ENCODE results near the gene OSBPL5.

The OSBPL5 gene, protein sequence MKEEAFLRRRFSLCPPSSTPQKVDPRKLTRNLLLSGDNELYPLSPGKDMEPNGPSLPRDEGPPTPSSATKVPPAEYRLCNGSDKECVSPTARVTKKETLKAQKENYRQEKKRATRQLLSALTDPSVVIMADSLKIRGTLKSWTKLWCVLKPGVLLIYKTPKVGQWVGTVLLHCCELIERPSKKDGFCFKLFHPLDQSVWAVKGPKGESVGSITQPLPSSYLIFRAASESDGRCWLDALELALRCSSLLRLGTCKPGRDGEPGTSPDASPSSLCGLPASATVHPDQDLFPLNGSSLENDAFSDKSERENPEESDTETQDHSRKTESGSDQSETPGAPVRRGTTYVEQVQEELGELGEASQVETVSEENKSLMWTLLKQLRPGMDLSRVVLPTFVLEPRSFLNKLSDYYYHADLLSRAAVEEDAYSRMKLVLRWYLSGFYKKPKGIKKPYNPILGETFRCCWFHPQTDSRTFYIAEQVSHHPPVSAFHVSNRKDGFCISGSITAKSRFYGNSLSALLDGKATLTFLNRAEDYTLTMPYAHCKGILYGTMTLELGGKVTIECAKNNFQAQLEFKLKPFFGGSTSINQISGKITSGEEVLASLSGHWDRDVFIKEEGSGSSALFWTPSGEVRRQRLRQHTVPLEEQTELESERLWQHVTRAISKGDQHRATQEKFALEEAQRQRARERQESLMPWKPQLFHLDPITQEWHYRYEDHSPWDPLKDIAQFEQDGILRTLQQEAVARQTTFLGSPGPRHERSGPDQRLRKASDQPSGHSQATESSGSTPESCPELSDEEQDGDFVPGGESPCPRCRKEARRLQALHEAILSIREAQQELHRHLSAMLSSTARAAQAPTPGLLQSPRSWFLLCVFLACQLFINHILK

DNA sequence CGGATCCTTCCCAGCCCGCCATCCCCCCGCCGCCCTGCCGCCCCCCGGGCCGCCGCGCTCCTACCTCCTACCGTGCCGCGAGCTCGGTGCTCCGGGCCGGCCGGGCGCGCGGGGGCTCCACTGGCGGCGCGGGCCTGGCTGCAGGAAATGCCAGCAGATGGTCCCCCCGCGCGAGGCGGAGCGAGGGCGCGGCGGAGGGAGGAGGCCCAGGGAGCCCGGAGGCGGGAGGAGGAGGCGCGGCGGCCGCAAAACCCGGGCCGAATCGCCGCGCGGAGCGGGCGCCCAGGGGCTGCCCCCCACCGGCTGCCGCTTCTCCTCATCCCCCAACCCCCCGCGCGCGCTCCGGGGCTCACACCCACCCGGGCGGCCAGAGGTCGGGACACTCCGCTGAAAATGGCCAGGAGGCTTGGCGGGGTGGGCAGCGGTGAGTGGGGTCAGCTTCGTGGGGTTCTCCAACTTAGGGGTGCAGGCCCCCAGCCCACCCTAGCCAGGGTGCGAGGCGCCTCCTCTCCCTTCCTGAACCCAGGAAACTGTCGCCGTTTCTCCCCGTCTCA, at the start of gene OSBPL5:
Gene OSBPL5, minus strand, starts transcription at position 159 of the 554 bp plus-strand sequence. CDS start 36,162 bp downstream, outside the sequence.
- DNase-seq: peak; percentile 84

DNA sequence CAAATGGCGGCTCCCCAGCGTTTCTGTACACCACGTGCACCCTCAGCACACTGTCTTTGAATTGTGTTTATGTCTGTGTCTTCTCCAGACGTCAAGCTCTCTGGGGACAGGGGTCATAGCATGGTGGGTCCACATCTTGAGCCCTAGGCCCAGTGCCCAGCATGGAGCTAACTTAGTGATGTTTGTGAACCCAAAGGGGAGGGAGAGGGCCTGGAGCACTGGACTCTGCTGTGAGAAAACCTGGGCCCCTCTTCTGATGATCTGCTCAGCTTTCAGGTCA, 49.2 kb upstream of the OSBPL5 start:
- no peak for DNase-seq

DNA sequence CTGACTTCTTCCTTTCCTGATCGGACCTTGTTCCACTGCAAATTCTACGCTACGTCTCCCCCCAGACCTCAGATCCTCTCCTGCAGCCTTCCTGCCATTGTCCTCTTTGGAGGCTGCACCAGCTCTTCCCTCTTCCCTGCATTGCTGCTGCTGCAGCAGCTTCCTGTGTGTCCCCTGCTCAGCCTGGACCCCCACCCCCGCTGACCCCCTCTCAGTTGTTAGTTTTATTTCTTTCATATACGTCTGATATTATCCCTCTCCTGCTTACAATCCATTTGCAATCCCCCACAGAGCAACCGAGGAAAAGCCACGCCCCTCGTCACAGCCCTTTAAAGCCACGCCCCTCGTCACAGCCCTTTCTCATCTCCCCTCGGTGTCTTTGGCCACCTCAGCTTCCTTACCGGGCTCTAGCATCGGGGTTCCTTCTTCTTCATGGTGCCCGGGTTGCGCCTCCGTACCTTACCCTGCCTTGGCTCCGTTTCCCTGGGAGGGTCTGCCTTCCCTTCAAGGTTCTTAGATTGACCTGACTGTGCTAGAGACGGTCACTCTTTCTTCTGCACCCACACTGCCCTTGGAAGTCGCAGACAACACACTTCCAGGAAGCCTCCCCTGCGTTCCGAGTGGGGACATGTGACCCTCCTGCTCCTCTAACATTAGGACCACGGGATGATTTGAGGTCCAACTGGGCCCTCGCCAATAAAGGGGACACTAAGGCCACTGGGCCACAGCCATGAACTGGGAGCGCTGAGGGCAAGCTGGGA, 48.7 kb upstream of the OSBPL5 start:
- DNase-seq: peak; percentile 13

DNA sequence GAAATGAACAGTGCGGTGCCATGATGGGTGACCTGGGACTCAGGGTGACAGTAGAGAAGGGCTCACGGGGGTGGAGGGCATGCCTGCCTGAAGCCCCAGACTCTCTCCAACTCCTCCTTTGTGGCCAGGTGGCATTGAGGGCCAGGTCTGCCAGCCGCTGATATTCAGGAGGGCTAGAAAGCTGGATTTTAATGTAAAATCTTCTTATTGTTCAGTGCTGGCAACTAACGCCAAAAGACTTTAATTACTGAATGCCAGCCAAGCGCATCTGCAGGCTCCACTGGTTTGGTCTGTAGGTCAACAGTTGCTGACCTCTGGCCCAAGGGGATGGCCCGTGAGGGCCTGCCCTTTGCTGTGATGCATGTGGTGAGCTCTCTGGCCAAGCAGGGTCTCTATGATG, 43.2 kb upstream of the OSBPL5 start:
- DNase-seq: no peak

DNA sequence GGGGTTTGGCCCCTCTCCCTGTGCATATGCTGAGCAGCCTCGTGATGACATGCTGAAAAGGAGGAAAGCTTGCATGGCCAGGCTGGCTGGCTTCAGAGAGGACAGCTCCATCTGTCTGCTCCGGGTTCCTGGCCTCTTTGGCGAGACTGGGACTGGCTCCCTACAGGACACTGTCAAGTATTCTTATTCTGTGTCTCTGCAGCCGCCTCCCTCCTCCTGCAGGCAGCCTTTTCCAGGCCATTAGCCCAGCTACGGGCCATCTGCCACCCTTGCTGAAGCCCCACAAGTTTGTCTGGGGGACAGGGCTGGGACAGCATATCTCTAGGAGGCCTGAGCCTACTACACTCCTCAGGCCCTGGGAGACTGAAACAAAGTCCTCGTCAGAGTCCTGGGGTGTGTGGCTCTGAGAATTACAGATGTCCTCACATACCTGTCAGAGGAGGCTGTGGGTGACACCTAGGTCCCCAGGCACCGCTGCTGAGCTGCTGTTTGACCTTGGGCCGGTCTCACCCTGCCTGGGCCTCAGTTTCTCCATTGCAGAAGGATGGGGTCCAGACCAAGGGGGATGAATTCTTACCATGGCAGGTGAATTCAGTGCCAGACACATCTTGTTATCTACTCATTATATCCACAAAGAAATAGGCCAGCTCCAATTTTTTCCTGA, 42.5 kb upstream of the OSBPL5 start:
- DNase-seq: no peak

DNA sequence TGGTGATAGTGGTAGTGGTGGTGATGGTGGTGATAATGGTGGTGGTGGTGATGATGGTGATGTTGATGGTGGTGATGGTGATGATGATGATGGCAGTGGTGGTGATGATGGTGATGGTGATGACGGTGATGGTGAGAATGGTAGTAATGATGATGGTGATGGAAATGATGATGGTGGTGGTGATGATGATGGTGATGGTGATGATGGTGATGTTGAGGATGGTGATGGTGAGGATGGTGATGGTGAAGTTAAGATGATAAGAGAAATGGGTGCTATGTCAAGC, 41.8 kb upstream of the OSBPL5 start:
- DNase-seq: no peak

DNA sequence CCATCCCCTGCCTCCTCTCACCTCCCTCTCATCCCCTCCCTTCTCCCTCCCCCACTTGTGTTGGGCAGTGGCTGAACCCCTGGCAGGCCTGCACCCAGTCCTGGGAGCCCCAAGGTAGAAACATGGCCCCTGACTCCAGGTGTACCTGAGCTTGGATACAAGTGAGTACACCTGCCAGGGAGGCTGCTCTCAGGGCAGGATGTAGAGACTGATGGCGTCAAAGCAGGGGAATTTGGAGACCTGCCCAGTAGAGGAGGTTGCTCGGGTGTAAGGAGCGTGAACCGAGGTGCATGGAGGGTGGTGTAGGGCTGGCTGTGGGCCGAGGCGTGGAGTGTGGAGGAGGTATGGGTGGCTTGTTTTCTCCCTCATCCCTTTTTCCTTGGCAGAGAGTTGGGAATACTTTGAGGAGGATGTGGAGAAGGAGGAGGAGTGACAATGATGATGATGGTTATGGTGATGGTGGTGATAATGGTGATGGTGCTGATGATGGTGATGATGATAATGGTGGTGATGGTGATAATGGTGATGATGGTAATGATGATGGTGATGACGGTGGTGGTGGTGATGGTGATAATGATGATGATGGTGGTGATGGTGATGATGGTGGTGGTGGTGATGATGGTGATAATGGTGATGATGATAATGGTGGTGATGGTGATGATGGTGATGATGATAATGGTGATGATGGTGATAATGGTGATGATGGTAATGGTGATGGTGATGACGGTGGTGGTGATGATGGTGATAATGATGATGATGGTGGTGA, 41.2 kb upstream of the OSBPL5 start:
- no peak for DNase-seq

DNA sequence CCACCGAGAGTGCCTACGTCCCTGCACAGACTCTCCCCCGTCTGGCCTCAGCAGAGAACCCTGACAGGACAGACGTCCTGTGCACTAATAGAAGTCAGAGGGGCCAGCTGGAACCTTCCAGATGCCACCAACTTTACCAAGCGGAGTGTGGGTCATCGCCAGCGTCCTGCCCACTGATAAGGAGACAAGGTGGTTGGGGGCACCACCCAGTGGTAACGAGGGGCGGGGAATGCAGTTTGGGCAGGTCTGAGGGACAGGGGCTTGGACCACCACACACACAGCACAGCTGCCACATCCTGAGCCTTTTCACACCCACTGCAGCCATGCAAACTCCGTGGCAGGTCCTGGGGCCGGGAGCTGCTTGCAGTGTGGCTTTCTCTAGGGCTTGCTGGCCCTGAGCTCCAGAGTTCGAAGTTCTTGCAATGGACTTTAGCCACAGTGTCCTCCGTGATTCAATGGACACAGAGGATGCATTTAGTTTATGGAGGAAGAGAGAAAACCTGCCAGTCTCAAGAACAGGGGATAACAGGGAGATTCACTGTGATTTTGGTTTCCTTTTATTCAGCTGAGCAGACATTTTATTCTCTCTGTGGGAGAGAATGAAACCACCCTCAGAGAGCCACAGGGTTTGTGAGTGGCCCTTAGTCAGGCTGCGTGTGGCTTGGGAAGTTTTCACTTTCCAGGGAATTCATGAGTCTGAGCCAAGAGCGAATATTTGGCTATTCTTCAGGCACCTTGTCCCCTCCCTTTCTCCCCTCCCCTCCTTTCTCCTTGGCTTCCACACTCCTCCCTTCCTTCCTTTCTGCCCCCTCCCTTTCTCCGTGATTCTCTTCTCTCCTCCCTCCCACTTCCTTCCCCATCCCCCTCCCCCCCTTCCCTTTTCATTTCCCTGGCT, 40.4 kb upstream of the OSBPL5 start:
- no peak for DNase-seq

DNA sequence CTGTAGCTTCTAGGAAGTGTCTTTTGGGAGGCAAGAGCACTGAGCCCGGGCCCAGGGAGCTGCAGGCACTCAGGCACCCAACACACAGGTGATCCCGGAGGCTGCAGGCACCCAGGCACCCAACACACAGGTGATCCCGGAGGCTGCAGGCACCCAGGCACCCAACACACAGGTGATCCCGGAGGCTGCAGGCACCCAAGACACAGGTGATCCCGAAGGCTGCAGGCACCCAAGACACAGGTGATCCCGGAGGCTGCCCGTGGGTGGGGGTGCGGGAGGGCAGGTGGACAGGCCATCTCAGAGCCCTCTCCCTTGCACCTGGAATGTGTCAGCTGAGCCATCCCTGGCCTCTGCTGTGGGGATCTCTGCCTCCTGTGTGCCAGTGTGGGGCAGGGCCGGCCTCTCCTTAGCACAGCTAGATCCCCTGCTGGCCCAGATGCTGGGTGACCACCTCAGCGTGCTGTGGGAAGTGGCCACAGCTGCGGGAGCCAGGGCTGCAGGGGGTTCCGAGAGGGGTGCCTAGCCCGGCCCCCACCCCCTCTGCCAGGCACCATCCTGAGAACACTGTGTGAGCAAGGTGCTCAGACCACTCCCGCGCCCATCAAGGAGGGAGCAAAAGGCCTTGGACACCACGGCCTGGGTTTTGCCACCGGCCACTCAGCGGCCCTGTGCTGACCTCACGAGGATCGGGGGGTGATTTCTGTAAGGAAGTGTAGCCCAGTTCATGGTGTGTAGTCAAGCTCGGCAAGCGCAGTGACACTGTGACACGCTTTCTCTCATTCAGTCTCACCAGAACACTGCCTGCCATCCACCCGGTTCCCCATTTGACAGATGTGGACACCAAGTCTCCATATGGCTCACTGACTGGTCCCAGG, 39.3 kb upstream of the OSBPL5 start:
- no peak for DNase-seq

DNA sequence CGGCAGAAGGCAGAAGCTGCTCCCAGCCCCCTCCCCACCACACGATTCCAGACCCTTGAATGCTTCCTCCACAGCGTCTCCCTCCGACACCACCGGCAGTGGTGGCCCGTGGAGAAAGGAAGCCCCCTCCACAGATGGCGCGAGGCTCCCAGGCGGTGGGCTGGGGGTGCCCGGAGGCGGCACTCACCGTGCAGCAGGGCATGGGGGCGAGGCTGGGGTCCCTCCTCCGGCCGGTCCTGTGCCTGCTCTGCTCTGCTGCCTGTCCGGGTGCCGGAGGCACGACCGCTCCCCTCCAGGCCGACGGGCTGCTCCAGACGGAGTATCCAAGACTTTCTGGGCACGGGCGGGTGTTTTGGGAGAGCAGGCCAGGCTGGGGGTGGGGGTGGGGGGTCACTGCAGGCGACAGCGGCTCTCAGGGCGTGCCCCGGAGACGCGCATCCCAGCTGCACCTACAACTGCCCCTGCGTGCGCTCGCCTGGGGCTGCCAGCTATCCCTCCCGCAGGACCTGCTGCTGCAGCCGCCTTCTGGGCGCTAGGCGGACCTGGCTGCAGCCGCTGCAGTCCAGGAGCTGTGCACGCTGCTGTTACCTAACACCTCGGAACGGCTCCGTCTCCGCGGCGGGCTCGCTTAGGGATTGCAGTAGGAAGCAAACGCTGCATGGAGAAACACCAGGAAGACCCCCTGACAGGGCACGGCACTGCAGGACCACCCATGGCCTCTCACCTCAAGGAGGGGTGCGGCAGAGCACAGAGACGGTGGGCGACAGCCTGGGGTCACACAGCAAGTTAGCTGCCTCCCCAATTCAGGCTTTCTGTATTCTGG, 38.3 kb upstream of the OSBPL5 start:
- no peak for DNase-seq

DNA sequence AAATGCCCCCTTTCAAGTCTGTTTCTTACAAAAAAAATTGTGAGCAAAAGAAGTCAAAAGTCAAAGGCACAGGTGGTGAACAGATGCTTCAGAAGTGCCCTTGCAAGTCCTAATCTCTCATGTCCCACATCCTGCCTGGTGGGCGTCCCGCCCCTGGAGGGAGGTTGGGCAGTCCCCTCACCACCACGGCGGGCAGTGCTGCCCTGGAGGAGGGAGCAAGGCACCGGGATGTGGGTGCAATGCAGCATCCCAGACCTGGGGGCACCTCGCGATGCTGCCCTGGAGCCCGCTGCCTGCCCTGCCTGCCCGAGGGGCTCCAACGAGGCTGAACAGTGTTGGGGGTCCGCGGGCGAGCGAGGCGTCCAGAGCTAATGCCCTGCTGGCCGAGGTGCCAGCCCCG, 37.6 kb upstream of the OSBPL5 start:
- DNase-seq: no peak

DNA sequence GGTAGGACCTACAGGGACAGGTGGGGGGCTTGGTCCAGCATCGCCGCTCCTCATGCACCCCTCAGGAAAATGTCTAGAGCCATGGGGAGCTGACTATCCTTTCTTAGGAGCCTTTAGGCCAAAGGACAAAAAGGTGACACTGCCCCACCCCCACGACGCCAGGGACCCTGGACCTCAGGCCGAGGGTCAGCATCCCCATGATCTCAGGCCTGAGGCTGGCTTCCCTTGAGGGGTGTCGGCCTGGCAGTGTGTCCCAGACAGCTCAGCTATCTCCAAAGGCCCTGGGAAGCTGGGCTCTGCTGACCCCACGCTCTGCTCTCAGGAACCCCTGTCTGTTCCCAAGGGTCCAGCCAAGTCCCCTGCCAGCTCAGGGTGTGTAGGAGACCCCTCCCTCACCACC, 37.2 kb upstream of the OSBPL5 start:
- DNase-seq: no peak

DNA sequence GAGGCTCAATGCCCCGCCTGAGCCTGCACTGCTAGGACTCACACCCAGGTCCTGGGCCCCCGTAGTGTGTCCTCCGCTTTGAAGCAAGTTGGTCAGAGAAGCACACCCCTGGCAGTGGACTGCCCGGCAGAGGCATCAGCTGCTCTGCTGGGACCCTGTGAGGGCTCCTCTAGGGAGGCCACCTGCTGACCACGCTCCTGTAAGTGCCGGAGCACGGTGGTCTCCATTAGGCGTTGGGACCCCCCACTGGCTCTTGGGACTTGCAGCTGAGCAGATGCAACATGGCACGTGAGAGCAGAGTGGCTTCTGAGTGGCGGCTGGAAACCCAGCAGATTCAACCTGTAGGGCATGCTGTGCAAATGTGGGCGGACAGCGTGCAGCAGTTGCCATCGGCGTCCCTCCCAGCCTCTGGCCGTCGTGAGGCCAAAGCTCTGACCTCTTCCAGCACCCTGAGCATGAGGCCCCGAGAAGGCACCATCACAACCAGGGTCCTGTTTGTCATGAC, 36.6 kb upstream of the OSBPL5 start:
- no peak for DNase-seq

DNA sequence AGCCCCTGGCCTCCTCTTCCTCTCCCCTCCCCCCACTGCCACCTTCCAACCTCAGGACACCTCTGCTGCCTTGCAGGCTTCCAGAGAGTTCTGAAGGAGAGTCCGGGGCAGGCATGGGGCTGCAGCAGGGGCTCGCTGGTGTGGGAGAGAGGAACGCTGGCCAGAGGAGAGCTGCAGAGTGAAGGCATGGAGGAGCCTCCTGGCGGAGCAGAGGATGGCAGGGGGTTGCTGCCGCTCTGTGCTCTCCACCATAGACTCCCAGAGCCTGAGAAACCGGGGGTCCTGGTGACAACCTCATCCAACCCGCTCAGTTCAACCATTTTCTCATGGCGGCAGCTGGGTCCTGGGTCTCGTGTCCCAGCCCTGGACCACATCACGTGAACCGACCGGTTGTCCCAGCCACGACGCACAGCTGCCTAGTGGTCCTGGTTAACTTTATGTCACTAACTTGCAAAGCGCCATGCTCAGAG, 36.0 kb upstream of the OSBPL5 start:
- DNase-seq: no peak

DNA sequence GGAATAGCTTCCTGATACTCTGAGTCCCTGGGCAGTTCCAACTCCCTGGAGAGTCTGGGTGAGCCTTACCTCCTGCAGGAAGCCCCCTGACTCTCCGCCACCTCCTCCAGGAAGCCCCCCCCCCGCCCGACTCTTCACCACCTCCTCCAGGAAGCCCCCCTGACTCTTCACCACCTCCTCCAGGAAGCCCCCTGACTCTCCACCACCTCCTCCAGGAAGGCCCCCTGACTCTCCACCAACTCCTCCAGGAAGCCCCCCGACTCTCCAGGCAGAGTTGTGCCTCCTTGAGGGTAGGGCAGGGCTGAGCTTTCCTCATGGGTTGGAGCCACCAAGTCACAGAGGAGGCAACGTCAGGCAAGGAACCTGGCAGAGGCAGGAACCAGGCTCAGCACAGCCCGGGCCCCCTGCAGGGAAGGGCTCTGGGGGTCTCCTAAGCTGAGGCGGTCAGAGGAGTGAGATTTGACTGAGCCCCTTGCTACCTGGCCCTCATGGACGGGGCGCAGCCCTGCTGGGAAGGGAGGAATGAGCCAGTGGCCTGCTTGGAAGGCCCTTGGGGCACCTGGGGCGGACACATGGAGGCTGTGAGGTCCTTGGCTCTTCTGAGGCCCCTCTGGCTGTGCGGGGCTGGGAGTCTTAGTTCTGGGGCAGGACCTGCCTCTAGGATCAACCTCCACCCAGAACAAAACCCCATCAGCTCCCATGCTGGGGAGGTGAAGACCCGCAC, 35.4 kb upstream of the OSBPL5 start:
- no peak for DNase-seq

DNA sequence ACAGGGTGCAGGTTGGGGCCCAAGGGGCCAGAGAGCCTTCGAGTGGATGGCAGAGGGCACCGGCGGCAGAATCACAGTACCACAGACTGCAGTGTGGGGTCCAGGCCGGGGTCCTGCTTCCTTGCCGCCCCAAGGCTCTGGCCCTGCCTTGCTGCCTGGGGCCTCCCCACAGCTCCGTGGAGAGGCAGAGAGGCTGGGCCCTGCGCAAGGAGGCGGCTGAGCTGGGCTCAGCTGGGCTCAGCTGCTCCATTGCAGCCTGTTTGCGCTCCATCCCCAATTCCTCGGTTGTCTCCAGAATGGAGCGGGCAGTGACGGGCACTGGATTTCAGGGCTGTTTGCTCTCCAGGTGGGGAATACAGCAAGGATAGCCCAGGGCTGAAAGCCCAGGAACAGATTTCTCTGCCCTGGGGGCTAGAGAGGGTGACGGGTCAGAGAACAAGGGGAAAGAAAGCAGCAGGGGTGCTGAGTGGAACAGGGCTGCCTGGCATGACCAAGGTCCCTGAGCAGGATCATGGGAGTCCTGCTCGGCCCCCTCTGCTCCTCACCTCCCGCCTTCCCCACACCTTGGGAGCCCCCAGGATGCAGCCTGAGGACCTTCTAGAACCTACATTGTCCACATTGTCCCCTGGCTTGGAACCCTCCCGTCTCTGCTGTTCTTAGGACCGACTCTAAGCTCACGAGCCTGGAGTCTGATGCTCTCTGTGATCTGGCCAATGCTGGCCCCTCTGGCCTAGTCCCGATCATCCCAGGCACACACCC, 34.6 kb upstream of the OSBPL5 start:
- no peak for DNase-seq

DNA sequence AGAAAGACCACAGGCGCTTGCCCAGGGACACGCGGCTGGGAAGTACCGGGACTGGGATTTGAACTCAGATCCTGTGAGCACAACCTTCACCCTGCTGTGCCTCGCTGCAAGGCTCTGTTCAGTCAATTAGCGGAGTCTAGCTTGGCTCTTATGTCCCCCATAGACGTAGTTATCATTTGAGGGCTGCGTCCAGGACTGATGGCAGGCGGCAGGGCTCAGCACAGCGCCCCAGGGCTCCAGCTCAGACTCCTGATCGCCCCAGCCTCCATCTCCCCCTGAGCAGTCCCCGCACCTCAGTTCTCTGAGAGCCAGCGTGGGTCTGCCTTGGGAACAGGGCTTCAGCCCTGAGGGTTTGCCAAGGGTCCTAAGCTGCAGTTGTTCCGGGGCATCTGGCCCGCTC, 33.7 kb upstream of the OSBPL5 start:
- no peak for DNase-seq

Measured in femur (tissue), 1 donor.